Stimulated activated CD8-positive, alpha-beta memory T cell treated with anti-CD3 and anti-CD28 coated beads, Interleukin-4, amount 100 ng/mL, for 24 hours (primary cell): Measurements from ENCODE around the gene UBE4B.
"Not testable (repeated sequence)": the region's sequence is repeated elsewhere in the genome, so short reads cannot be mapped to it uniquely, and the experiment has no call there.

Experiments used
- DNase-seq: peaks from one replicate; pipeline ENCODE4 v3.0.0-alpha.2; 2020; ENCODE audit warnings: low read depth

Gene UBE4B

DNA sequence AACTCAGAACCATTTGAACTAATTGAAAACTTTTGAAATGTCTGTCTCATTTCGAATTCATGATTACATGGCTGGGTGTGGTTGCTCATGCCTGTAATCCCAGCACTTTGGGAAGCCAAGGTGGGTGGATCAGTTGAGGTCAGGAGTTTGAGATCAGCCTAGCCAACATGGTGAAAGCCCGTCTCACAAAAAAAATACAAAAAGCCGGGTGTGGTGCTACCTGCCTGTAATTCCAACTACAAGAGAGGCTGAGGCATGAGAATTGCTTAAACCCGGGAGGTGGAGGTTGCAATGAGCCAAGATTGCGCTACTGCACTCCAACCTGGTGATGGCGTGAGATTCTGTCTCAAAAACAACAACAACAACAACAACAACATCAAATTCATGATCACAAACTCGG is 40.6 kb downstream of the UBE4B start:
- not testable (repeated sequence) for DNase-seq

DNA sequence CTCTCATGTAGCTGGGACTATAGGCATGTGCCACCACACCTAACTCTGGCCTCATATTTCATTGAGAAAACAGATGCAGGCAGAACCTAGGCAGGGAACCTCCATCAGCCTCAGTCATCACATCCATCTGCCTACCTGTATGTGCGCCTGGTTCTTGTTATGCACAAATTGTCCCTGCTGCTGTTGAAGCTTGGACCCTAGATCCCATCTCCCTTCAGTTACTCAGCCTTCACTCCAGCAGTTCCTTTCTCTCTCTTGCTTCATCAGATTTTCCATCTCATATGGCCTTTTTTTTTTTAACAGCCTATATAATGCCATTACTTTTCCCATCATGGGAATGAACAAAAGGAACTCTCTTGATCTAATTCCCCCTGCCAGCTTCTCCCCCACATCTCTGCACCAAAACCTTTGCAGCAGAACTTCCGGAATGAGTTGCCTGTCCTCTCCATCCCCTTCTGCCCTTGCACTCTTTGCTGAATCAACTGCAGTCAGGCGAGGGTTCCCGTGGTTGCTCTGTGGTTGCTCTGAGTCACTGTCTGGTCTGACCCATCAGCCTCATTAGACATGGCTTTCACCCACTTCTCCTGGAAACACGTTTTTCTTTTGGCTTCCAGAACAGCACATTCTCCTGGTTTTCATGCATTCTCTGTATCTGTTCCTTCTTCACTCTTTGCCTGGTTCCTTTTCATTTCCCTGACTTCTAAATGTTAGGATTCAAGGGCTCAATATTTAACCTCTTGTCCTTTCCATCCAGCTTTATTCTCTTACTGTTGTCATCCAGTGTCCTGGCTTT is 41.5 kb downstream of the UBE4B start:
- peak; percentile 47 for DNase-seq

DNA sequence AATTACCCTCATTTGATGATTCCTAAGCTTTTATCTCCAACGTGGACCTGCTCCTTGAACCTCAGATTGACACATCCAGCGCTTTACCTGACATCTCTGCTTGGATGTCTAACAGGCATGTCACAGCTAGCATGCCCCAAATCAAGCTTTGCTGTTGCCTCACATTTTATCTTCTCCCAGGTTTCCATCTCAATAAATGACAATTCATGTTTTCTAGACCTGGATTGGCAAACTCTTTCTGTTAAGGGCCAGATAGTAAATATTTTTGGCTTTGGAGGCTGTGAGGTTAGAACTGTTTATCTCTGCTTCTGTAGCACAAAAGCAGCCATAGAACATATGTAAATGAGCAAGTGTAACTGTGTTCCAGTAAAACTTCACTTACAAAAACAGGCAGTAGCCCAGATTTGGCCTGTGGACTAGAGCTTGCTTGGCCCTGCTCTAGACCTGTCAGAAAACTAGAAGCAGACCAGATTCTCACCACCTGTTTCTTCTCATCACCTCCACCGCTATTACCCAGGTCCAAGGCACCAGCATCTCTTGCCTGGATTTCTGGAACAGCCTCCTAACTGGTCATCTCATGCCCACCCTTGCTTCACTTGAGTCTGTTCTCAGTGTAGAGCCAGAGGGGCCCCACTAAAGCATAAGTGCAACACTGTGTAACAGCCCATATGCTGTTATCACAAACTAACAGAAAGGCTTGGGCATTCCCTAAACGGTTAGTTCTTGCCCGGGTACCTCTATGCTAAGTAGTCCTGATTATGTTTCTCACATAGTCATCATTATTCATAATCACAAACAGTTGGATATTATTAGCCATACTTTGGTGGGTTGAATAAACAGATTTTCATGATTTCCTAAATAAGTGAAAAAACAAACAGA is 42.3 kb downstream of the UBE4B start:
- DNase-seq: no peak

DNA sequence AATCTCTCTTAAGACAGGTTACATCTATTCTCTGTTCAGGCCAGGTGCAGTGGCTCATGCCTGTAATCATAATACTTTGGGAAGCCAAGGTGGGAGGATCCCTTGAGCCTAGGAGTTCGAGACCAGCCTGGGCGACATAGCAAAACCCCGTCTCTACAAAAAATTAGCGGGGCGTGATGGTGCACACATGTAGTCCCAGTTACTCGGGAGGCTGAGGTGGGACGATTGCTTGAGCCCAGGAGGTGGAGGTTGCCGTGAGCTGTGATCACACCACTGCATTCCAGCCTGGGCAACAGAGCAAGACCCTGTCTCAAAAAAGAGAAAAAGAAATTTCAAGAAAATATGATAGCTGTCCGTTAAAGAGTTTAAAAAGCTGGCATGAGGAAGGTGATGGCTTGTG is 43.0 kb downstream of the UBE4B start:
- no peak for DNase-seq

DNA sequence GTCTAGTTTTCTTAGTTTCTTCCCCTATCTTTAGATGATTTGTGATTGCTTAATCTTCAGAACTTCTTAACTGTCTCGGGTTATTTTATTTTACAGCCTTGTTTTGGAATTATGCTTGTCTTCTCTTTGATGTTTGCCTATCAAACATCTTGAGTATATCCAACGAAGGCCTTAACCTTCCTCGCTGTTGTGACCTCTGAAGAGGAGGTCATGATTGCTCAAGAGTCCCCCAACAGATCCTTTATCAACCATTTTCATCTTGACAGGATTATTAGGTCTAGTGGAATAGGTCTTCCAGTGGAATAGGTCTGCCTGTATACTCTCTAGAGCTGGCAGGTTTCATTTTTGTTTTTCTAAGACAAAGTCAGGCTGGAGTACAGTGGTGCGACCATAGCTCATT is 45.7 kb downstream of the UBE4B start:
- no peak for DNase-seq

DNA sequence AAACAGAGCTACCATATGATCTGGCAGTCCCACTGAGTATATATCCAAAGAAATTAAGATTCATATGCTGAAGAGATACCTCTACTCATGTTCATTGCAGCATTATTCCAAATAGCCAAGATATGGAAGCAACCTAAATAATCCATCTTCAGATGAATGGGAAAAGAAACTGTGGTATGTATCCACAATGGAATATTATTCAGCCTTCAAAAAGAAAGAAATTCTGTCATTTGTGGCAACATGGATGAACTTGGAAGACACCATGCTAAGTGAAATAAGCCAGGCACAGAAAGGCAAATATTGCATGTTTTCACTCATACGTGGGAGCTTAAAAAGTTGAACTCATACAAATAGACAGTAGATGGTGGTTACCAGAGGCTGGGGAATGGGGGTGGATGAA is 47.8 kb downstream of the UBE4B start:
- no peak for DNase-seq

DNA sequence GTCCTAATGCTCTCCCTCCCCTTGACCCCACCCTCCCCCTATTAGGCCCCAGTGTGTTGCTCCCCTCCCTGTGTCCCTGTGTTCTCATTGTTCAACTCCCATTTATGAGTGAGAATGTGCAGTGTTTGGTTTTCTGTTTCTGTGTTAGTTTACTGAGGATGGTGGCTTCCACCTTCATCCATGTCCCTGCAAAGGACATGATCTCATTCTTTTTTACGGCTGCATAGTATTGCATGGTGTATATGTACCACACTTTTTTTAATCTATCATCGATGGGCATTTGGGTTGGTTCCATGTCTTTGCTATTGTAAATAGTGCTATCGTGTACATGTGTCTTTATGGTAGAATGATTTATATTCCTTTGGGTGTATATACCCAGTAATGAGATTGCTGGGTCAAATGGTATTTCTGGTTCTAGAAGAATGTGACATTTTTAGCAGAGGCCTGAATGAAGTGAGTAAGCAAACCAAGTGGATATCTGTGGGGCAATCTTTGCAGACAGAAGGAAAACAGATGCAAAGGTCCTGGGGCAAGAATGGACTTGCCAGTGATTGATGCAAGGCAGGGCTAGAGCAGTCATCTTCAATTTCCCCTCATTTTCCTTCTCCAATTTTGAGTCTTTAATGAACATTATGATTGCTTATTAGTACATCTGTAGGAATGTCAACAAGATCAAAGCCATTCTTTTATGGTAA is 50.2 kb downstream of the UBE4B start:
- DNase-seq: no peak

DNA sequence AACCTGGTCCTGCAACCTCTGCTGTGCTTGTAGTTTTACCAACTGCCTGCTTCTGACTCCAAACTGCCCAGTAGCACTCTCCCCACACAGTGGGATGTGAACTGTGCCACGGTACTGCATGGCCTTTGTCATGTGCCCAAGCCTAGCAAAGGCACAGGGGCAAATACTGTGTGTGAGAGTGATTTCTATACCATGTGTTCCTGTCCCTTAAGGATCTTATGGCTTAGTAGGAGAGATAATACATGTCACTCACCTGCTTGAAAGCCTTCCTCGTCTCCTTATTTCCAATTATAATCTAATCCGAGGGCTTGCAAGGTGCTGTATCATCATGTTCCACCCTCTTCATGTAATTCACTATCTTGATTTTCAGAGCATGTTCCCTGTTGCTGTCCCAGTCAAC is 51.3 kb downstream of the UBE4B start:
- DNase-seq: no peak

DNA sequence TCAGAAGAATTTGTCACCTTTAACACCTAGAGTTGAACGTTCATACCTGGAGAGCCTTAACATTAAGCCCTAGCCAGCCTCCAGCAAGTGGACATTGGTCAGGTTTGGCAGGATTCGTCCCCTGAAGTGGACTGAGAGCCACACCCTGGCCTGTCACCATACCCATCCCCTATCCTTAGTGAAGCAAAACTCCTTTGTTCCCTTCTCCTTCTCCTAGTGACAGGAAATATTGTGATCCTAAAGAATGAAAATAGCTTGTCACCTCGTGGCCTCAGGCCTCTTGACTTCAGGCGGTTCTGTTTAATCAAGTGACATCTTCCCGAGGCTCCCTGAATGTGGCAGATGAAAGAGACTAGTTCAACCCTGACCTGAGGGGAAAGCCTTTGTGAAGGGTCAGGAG is 52.3 kb downstream of the UBE4B start:
- no peak for DNase-seq

DNA sequence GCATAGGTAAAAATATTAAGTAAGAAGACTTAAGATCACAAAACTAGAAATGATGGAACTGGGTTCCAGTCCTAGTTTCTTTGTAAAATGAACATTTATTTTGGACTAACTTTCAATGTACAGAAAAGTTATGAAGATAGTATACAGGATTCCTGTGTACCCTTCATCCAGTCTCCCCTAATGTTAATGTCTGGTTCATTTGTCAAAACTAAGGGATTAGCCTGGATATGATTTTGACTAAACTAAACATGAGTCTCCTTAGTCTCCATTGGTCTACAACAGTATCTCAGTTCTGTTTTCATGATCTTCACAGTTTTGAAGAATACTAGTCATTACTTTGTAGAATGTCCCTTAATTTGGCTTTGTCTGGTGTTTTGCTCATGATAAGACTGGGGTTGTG is 54.5 kb downstream of the UBE4B start:
- DNase-seq: no peak

DNA sequence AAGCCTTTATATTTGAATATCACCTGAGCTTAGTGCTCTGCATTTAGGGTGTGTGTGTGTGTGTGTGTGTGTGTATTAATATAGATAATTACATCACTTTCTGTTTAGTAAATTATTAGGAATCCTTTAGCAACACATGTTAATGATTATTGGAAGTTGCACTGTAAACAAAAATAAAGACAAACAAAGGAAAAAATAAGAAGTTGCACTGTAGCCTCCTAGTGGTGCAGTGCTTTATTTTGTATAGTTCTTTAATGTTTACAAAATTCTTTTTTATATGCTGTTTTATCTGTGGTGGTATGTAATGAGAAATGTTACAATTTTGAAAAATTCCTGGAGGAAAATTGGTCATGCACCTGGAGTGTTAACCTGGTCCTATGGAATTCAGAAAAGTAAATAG is 69.2 kb downstream of the UBE4B start:
- no peak for DNase-seq

DNA sequence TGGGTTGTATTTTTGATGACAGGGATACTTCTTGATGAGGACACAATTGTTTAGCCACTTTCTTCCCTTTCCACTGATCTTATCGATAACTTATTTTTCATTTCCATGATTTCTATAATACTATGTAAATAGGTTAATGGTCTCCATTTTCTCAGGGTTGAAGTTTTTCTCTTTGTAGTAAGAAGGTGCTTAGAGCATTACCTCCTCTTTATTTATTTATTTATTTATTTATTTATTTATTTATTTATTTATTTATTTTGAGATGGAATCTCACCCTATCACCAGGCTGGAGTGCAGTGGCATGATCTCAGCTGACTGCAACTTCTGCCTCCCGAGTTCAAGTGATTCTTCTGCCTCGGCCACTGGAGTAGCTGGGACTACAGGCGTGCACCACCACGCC is 70.4 kb downstream of the UBE4B start:
- DNase-seq: no peak

DNA sequence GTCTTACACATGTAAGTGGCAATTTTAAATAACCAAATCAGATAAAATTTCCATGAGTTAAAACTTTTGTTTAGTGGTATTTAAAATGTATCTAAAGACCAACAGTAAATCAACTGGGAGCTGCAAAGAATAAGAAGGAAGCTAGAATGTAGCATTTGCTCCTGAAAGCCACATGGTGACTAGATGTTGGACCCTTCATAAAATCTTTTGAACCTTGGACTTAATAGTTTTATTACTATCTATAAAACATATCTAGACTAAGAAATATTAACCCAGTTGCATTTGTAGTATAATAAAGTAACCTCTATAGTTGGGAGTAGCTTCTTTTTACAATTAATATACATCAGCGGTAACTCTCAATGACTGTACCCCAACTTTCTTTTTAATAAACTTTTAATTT is 72.1 kb downstream of the UBE4B start:
- DNase-seq: no peak

DNA sequence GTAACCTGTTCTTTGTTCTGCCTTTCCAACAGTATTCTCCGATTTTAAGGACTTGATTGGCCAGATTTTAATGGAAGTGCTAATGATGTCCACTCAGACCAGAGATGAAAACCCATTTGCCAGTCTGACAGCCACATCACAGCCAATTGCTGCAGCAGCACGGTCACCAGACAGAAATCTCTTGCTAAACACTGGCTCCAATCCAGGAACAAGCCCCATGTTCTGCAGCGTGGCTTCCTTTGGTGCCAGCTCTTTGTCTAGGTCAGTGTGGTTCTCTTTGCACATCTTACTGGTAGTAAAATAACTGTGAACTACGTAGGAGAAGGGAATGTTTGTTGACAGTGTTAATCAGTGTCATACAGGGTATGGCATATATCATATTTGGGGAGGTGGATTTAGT is 72.7 kb downstream of the UBE4B start:
- DNase-seq: no peak

DNA sequence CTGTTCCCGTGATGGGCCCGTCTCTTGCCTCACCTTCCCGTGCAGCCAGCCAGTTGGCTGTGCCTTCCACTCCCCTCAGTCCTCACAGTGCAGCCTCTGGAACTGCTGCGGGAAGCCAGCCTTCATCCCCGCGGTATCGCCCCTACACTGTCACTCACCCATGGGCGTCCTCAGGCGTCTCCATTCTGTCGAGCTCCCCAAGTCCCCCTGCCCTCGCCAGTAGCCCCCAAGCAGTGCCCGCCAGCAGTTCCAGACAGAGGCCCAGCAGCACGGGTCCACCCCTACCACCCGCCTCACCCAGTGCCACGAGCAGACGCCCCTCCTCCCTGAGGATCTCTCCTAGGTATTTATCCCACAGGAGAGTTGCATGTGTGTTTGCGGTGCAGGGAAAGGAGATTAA is 73.5 kb downstream of the UBE4B start:
- DNase-seq: no peak

DNA sequence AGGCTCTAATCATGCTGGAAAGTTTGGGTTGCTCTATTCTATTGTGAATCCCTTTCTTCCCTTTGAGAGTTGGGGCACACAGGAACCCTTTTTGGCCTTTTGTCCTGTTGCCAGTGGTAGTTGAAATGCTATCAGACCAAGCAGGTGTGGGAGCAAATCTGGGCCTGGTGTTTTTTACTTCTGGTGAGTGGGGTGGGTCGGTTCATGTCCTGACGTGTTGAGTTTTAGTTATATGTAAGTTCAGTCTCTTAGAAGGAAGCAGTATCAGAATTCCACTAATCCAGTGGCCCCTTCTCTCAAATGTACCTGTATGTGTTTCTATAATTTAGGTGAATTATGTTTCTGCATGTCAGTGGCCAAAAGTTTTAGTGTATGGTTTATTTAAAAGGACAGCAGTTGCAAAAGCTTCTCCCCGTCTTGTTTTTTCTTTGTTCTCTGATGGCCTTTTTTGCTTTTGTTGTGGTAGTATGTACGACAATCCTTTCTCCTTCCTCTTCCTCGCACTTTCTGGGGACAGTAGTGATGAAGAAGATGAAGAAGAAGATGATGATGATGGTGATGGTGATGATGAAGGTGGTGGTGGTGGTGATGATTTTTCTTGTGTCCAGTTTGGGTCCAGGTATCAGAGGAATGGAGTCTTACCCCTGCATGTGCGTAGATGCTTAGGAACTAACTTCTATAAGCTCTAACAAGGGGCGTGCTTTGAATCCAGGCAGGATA is 74.2 kb downstream of the UBE4B start:
- DNase-seq: no peak

DNA sequence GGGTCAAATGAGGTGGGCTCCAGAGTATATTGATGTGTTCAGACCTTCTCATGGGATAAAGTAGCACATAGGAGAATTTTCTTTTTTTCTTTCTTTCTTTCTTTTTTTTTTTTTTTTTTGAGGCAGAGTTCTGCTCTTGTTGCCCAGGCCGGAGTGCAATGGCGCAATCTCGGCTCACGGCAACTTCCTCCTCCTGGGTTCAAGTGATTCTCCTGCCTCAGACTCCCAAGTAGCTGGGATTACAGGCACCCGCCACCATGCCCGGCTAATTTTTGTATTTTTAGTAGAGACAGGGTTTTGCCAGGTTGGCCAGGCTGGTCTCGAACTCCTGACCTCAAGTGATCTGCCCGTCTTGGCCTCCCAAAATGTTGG is 74.7 kb downstream of the UBE4B start:
- DNase-seq: not testable (repeated sequence)

DNA sequence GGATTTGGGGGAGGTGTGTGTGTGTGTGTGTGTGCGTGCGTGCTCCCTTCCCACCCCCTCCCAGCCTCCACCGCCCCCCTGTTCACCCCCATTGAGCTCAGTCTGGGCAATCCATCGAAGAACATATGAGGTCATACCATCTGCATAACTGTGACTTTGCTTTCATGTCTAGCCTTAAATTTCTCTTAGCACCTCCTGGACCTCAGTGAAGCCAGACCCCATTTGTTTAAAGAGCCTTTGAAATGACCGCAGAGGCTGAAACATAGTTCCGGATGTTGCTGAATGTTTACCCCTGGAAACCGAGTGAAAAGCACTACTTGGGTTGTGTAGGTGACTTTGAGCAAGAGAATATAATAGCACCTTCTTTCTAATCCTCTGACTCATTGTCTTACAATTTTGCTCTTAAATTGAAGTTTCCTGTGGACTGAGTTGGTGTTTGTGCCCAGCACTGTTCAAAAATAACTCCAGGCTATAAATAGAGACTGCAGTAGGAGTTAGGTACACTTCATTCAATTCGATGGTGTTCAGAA is 75.4 kb downstream of the UBE4B start:
- DNase-seq: no peak

DNA sequence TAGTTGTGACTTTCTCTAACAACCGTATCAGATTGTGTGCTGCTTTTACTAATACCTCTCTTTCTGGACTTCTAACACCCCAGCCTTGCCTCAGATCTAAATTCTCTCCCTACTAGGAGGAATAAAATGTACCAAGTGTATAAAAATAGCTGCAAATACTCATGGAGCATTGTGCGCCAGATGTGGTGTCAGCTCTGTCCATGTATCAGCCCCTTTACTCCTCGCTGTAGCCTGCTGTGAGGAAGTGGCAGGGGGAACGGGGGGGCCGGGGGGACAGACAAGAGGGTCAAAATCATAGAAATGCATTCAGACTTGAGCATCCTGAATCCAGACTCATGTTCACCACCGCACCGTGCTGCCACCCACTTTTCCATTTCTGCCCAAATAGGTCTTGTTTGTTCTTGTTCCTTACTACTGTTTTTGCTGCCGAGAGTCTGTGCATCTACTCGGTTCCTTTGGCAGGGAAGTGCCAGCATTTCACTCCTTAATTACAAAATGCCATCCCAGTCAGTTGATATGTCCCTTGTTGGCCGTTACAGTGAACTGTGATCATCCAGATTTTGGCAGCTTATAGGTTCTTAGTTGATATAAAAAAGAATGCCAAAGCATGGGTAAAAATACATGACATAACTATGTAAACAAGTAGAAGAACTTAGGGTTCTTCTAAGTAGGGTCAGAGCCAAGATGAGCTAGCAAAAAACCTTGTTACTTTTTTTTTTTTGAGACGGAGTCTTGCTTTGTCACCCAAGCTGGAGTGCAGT is 76.4 kb downstream of the UBE4B start:
- DNase-seq: no peak

DNA sequence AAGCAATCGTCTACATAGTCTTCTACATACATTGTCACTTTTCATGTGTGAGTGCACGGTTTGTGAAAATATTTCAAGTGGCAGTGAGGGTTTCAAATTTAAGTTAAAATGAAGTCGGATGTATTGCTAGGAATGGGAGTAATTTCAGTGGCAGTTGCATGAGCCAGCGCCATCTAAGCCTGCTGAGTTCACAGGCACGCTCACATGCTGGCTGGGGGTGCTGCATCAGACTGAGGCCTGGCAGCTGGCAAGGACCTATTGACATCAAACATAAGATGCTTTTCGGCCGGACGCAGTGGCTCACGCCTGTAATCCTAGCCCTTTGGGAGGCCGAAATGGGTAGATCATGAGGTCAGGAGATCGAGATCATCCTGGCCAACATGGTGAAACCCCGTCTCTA is 80.7 kb downstream of the UBE4B start:
- no peak for DNase-seq

DNA sequence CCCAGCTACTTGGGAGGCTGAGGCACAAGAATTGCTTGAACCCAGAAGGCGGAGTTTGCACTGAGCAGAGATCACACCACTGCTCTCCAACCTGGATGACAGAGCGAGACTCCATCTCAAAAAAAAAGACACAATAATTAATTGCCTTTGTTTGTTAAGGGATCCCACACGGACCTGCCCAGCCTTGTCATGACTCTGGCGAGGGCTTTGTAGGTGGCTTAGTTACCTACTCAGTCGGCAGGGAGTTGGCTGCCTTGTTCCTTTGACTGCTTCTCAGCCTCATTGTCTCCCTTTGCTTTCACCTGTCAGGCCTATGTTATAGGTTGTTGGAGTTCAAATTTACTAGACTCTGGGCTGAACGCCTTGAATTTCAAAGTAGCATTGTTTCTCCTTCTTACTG is 82.0 kb downstream of the UBE4B start:
- DNase-seq: no peak
